ENCODE results near the gene MRS2. TPM values are rescaled to one million over a fixed set of nuclear protein-coding genes. Genes with fewer than 3 reads are reported as not detected.

The MRS2 gene
- total RNA-seq, 1 donor from 2014 or later = 21.3 TPM

DNA sequence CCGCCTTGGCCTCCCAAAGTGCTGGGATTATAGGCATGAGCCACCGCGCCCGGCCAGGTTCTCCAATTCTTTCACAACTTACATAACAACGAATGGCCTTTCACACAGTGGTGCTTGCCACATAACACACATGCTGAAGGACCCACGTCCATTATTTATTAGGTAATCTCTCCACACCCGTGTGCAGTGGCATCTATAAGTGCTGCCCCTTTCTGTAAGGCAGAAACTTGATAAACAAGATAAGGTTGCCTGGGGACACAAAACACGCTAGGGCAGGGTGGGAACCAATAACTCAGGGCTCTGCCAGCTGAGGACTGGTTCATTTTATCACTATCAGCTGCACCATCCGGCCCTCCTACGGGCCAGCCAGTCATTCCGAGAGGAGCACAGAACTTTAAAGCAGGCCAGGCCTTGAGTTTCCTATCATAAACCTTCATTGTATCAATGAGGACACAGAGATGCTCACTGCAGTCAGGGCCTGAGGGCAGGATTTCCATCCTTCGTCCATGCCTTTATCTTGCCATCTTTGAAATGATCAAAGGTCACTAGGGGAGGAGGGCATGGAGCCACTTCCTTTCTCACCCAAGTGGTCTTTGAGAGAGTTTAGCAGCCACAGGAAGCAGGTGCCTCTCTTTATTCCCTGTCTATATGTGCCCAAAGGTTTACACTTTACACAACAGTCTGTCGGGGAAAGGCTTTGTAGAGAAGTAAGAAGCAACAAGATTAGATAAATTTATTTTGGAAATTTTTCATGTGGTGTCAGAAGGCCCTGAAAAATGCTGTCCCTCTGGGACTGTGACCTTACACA is 49.0 kb downstream of the MRS2 start:
- no peaks in the 10 kb centered on the region for H3K4me1 ChIP-seq
- H3K36me3 ChIP-seq = no peaks in the 10 kb centered on the region
- intact Hi-C loops (cut with DNase I) = no loop called here
- H3K27ac ChIP-seq = peak overlapping the region; percentile 31
- TF ChIP-seq, protein P1, sequence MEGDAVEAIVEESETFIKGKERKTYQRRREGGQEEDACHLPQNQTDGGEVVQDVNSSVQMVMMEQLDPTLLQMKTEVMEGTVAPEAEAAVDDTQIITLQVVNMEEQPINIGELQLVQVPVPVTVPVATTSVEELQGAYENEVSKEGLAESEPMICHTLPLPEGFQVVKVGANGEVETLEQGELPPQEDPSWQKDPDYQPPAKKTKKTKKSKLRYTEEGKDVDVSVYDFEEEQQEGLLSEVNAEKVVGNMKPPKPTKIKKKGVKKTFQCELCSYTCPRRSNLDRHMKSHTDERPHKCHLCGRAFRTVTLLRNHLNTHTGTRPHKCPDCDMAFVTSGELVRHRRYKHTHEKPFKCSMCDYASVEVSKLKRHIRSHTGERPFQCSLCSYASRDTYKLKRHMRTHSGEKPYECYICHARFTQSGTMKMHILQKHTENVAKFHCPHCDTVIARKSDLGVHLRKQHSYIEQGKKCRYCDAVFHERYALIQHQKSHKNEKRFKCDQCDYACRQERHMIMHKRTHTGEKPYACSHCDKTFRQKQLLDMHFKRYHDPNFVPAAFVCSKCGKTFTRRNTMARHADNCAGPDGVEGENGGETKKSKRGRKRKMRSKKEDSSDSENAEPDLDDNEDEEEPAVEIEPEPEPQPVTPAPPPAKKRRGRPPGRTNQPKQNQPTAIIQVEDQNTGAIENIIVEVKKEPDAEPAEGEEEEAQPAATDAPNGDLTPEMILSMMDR (IDR thresholded peaks at IDR 0.05) = no peak
- H3K27me3 ChIP-seq = no peaks in the 10 kb centered on the region
- H3K9me3 ChIP-seq = no peaks in the 10 kb centered on the region
- ATAC-seq (peak; percentile 83), DNase-seq (peak; percentile 67)
- H3K4me3 ChIP-seq = no peak overlapping the region

DNA sequence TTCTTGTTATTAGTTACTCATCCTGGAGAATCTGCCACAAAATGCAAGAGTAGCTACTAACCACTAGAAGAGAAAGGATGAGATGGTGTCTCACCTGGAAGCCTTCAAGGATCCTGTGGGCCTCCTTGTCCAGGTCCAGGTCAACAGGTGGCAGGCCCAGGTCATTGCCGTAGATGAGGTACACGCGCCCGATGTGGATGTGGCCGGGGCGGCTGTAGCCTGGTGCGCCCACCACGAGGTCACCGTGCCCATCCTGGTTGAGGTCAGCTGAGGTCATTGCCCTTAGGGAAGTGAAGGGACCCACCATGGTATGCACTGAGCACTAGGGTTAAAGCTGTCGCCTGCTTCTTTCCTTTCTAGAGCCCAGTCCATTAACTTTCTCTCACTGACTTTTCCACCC is 51.2 kb downstream of the MRS2 start:
- no peak overlapping the region for H3K4me3 ChIP-seq
- H3K27ac ChIP-seq = no peak overlapping the region
- H3K36me3 ChIP-seq = no peaks in the 10 kb centered on the region
- no peaks in the 10 kb centered on the region for H3K4me1 ChIP-seq
- TF ChIP-seq, protein P1 (IDR thresholded peaks at IDR 0.05) = no peak
- intact Hi-C loops (cut with DNase I) = no loop called here
- no peak for ATAC-seq
- H3K9me3 ChIP-seq = no peaks in the 10 kb centered on the region
- H3K27me3 ChIP-seq = no peaks in the 10 kb centered on the region
- DNase-seq = no peak

DNA sequence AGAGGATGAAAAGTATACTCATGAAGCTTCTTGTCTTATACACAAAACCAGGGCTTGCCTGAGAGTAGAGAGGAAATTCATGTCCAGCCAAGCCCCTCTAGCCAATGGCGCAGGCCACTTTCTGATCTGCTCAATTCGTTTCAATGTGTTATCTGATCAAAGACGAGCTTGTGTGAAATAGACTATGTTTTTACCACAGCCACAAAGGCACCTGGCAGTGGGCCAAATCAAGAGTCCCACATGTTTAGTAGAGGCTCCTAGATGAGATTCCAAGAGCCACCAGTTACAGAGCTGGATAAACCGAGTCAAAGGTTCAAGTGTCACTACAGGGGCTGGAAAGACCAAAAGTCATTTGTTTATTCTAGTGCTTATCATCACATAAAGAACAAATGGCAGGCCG is 51.7 kb downstream of the MRS2 start:
- ATAC-seq (no peak), DNase-seq (no peak)
- Histone ChIP-seq H3K4me1 (no peaks in the 10 kb centered on the region), H3K4me3 (no peak overlapping the region), H3K36me3 (no peaks in the 10 kb centered on the region), H3K27ac (no peak overlapping the region), H3K9me3 (no peaks in the 10 kb centered on the region), H3K27me3 (no peaks in the 10 kb centered on the region)
- TF ChIP-seq, protein P1 (IDR thresholded peaks at IDR 0.05) = no peak
- intact Hi-C loops (cut with DNase I) = no loop called here

DNA sequence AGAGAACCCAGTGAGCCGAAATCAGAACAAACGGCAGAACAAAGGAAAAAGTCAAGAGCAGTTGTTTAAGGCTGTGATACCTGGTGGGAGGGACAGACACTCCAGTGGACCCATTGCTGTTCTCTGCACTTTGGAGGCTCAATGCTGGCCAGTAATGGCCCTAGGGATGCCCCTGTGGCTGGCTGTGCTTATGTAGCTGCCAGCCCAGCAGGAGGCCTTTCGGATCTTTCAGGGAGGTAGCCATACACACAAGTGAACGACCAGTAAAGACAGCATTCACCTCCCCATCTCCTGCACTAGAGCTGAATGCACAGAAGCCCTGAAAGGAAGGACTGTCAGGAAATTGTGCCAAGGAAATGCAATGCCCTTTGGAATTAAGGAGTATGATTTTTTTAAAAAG is 52.3 kb downstream of the MRS2 start:
- intact Hi-C loops (cut with DNase I) = no loop called here
- no peaks in the 10 kb centered on the region for H3K4me1 ChIP-seq
- H3K27ac ChIP-seq = no peak overlapping the region
- ATAC-seq (no peak), DNase-seq (no peak)
- H3K9me3 ChIP-seq = no peaks in the 10 kb centered on the region
- H3K36me3 ChIP-seq = no peaks in the 10 kb centered on the region
- H3K4me3 ChIP-seq = no peak overlapping the region
- H3K27me3 ChIP-seq = no peaks in the 10 kb centered on the region
- TF ChIP-seq, protein P1 (IDR thresholded peaks at IDR 0.05) = no peak

DNA sequence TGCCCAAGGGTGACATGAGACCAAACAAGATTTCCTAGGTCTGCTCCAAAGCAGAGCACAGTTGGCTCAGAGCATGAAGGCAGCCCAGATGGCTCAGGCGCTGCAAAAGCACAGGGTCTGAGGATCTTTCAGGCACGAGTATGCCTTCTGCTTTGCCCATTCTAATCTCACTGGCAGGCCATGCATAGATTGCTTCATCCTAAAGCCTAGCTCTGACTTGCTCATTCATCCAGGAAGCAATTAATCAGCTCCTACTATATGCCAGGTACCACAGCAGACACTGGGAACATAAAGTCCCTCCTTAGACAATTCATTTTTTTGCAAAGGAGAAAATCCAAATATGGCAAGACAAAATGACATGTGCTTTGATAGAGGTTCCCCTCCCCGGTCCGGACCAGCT is 55.4 kb downstream of the MRS2 start:
- Histone ChIP-seq H3K36me3 (no peaks in the 10 kb centered on the region), H3K27me3 (no peaks in the 10 kb centered on the region)
- DNase-seq = no peak

More for the DNA sequence above, 55.4 kb downstream of the MRS2 start:
- ATAC-seq = no peak
- TF ChIP-seq, protein P1 (IDR thresholded peaks at IDR 0.05) = no peak
- H3K9me3 ChIP-seq = no peaks in the 10 kb centered on the region
- no peaks in the 10 kb centered on the region for H3K4me1 ChIP-seq
- intact Hi-C loops (cut with DNase I) = no loop called here
- H3K27ac ChIP-seq = no peak overlapping the region
- H3K4me3 ChIP-seq = no peak overlapping the region
